OCI-LY3 (cell line): ENCODE data around the gene RAP1B.

Experiments
- EZH2phosphoT487 ChIP-seq: fragments of 200-600 bp; shearing (Covaris generic); IDR thresholded peaks from 2 replicates; pipeline ENCODE4 v1.6.1; 2018; ENCODE audit warnings: antibody characterized with exemption, mixed run types, low read depth
- TF ChIP-seq, protein P1 (sequence below): fragments of 200-600, 300-600 bp; sonication (generic); IDR thresholded peaks from 2 replicates; pipeline ENCODE4 v1.5.1; 2014; ENCODE audit warnings: antibody characterized with exemption, low read length, low read depth

DNA sequence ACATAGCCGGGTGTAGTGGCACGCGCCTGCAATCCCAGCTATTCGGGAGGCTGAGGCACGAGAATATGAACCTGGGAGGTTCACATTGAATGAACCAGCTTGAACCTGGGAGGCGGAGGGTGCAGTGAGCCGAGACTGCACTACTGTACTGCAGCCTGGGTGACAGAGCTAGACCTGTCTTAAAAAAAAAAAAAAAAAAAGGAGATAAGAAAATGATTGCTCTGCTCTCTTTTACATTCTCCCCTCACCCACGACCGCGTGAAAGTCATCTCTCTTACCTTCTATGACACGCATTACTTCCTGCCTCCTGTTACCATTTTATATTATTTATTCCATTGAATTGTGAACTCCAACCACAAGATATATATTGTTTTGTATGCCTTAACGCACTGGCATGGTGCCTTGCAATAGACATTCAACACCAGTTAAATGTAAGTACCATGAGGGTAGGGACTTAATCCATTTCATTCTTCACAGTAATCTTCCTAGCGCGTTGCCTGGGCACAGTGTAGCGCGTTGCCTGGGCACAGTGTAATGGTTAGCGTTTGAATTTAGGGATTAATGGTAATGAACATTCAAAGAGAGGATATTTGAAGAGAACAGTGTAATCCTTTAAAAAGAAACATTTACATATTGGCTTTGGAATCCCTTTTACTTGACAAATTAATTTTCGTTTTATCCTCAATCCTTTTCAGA, 2.7 kb downstream of the RAP1B start:
- TF ChIP-seq, protein P1, sequence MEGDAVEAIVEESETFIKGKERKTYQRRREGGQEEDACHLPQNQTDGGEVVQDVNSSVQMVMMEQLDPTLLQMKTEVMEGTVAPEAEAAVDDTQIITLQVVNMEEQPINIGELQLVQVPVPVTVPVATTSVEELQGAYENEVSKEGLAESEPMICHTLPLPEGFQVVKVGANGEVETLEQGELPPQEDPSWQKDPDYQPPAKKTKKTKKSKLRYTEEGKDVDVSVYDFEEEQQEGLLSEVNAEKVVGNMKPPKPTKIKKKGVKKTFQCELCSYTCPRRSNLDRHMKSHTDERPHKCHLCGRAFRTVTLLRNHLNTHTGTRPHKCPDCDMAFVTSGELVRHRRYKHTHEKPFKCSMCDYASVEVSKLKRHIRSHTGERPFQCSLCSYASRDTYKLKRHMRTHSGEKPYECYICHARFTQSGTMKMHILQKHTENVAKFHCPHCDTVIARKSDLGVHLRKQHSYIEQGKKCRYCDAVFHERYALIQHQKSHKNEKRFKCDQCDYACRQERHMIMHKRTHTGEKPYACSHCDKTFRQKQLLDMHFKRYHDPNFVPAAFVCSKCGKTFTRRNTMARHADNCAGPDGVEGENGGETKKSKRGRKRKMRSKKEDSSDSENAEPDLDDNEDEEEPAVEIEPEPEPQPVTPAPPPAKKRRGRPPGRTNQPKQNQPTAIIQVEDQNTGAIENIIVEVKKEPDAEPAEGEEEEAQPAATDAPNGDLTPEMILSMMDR: no peak
- no peak for TF ChIP-seq EZH2phosphoT487
